GM19328 (cell line): ENCODE data around the gene CELA2A.
"Not testable (repeated sequence)": the region's sequence is repeated elsewhere in the genome, so short reads cannot be mapped to it uniquely, and the experiment has no call there.

Experiments
- ATAC-seq: cut with Tn5 transposase; IDR thresholded peaks from one replicate; pipeline ENCODE4 v1.9.1; 2021; ENCODE audit warnings: mild to moderate bottlenecking, moderate library complexity; ENCODE audit not compliant: unreplicated experiment

Gene CELA2A

GRCh38 chr1:15424981-15425380 lies 31.6 kb upstream of the CELA2A start:
- no peak for ATAC-seq

- no peak for ATAC-seq
Observed at GRCh38 chr1:15425521-15425920, 31.0 kb upstream of the CELA2A start.

- no peak for ATAC-seq
Observed at GRCh38 chr1:15425958-15426357, 30.6 kb upstream of the CELA2A start.

GRCh38 chr1:15426492-15427279 lies 29.8 kb upstream of the CELA2A start:
- no peak for ATAC-seq

GRCh38 chr1:15427280-15427666 lies 29.3 kb upstream of the CELA2A start:
- no peak for ATAC-seq

GRCh38 chr1:15428252-15428651 lies 28.3 kb upstream of the CELA2A start:
- ATAC-seq = not testable (repeated sequence)

- no peak for ATAC-seq
Observed at GRCh38 chr1:15428815-15429435, 27.6 kb upstream of the CELA2A start.

- no peak for ATAC-seq
Observed at GRCh38 chr1:15429701-15430149, 26.8 kb upstream of the CELA2A start.

- no peak for ATAC-seq
Observed at GRCh38 chr1:15430787-15431570, 25.6 kb upstream of the CELA2A start.

- no peak for ATAC-seq
Observed at GRCh38 chr1:15431571-15431948, 25.0 kb upstream of the CELA2A start.

- ATAC-seq = no peak
Observed at GRCh38 chr1:15432324-15432723, 24.2 kb upstream of the CELA2A start.

- no peak for ATAC-seq
Observed at GRCh38 chr1:15433471-15433870, 23.1 kb upstream of the CELA2A start.

- not testable (repeated sequence) for ATAC-seq
Observed at GRCh38 chr1:15434739-15435138, 21.8 kb upstream of the CELA2A start.

- ATAC-seq = no peak
Observed at GRCh38 chr1:15435239-15436077, 21.1 kb upstream of the CELA2A start.

- ATAC-seq = no peak
Observed at GRCh38 chr1:15436881-15437442, 19.6 kb upstream of the CELA2A start.

GRCh38 chr1:15439325-15439724 lies 17.2 kb upstream of the CELA2A start:
- no peak for ATAC-seq

GRCh38 chr1:15440357-15440756 lies 16.2 kb upstream of the CELA2A start:
- no peak for ATAC-seq

GRCh38 chr1:15441247-15441646 lies 15.3 kb upstream of the CELA2A start:
- ATAC-seq = no peak

- ATAC-seq = no peak
Observed at GRCh38 chr1:15442119-15442518, 14.4 kb upstream of the CELA2A start.

GRCh38 chr1:15442759-15443158 lies 13.8 kb upstream of the CELA2A start:
- no peak for ATAC-seq

- no peak for ATAC-seq
Observed at GRCh38 chr1:15443281-15443680, 13.3 kb upstream of the CELA2A start.
